Hepatocyte (in vitro differentiated cells): ENCODE results near the gene ABCB1. TPM values are rescaled to one million over a fixed set of nuclear protein-coding genes. Genes with fewer than 3 reads are reported as not detected.

ENCODE experiments used
- DNase-seq: peaks from one replicate; pipeline ENCODE4 v3.0.0-alpha.2; 2016; ENCODE audit warnings: low spot score
- H2AFZ ChIP-seq: fragments of 200-600 bp; sonication (generic); 2 replicates; pipeline ENCODE4 v1.6.0; 2016; ENCODE audit warnings: antibody characterized with exemption, mild to moderate bottlenecking
- H3K27ac ChIP-seq: fragments of 200-600 bp; sonication (generic); 2 replicates; pipeline ENCODE4 v1.5.1; 2016; ENCODE audit warnings: mild to moderate bottlenecking
- H3K27me3 ChIP-seq: fragments of 200-600 bp; sonication (generic); 2 replicates; pipeline ENCODE4 v1.6.1; 2016
- H3K36me3 ChIP-seq: fragments of 200-600 bp; sonication (generic); replicated peaks from 2 replicates; pipeline ENCODE4 v1.5.1; 2016; ENCODE audit warnings: low read depth; ENCODE audit not compliant: insufficient read depth
- H3K4me1 ChIP-seq: fragments of 200-600 bp; sonication (generic); 2 replicates; pipeline ENCODE4 v1.5.1; 2016; ENCODE audit warnings: mild to moderate bottlenecking, moderate library complexity; ENCODE audit not compliant: insufficient read depth
- H3K4me2 ChIP-seq: fragments of 200-600 bp; sonication (generic); 2 replicates; pipeline ENCODE4 v1.6.0; 2016
- H3K4me3 ChIP-seq: fragments of 200-600 bp; sonication (generic); 2 replicates; pipeline ENCODE4 v1.5.1; 2016; ENCODE audit warnings: mild to moderate bottlenecking
- H3K79me2 ChIP-seq: fragments of 200-600 bp; sonication (generic); 2 replicates; pipeline ENCODE4 v1.6.0; 2017; ENCODE audit warnings: mild to moderate bottlenecking
- H3K9me2 ChIP-seq: fragments of 200-600 bp; sonication (generic); replicated peaks from 2 replicates; pipeline ENCODE4 v1.6.0; 2017; ENCODE audit warnings: mild to moderate bottlenecking; ENCODE audit not compliant: insufficient read depth
- H3K9me3 ChIP-seq: fragments of 200-600 bp; sonication (generic); 2 replicates; pipeline ENCODE4 v1.5.1; 2016; ENCODE audit warnings: low read depth, mild to moderate bottlenecking
- H4K20me1 ChIP-seq: fragments of 200-600 bp; sonication (generic); 2 replicates; pipeline ENCODE4 v1.6.0; 2016; ENCODE audit warnings: mild to moderate bottlenecking; ENCODE audit not compliant: insufficient read depth, poor library complexity, severe bottlenecking
- CTCF ChIP-seq: fragments of 200-600 bp; sonication (generic); IDR thresholded peaks from 2 replicates; pipeline ENCODE4 v1.5.1; 2016; ENCODE audit warnings: antibody characterized with exemption, mild to moderate bottlenecking; ENCODE audit not compliant: poor library complexity
- EZH2 ChIP-seq: fragments of 200-600 bp; sonication (generic); IDR thresholded peaks from 2 replicates; pipeline ENCODE4 v1.6.1; 2016; ENCODE audit warnings: antibody characterized with exemption, mild to moderate bottlenecking, borderline replicate concordance
- EZH2phosphoT487 ChIP-seq: fragments of 200-600 bp; sonication (generic); IDR thresholded peaks from one replicate; pipeline ENCODE4 v1.6.1; 2018; ENCODE audit warnings: antibody characterized with exemption, mild to moderate bottlenecking, low read depth, moderate library complexity; ENCODE audit not compliant: unreplicated experiment, severe bottlenecking
- WGBS: methylation state at CpG from one replicate; pipeline ENCODE4 v1.1.6; 2016; ENCODE audit warnings: low lambda C conversion rate; ENCODE audit errors: missing lambda C conversion rate; 5-methylcytosine and 5-hydroxymethylcytosine counted together
- polyA plus RNA-seq: library from polyadenylated mRNA; unstranded; fragments of >200 nt; fragmentation: Nextera tagmentation; extraction: Ambion mirVana; gene quantifications from 2 replicates; pipeline ENCODE4 v1.2.1, GENCODE V29; 2016
- total RNA-seq: library from RNA; depleted of rRNA; stranded (reverse); fragments of >200 nt; gene quantifications from 2 replicates; pipeline ENCODE4 v1.2.3, GENCODE V29; 2014

ABCB1 gene
- total and polyA plus RNA-seq, 2 experiments from 2014 or later, result 7.9 to 20.0 TPM

DNA sequence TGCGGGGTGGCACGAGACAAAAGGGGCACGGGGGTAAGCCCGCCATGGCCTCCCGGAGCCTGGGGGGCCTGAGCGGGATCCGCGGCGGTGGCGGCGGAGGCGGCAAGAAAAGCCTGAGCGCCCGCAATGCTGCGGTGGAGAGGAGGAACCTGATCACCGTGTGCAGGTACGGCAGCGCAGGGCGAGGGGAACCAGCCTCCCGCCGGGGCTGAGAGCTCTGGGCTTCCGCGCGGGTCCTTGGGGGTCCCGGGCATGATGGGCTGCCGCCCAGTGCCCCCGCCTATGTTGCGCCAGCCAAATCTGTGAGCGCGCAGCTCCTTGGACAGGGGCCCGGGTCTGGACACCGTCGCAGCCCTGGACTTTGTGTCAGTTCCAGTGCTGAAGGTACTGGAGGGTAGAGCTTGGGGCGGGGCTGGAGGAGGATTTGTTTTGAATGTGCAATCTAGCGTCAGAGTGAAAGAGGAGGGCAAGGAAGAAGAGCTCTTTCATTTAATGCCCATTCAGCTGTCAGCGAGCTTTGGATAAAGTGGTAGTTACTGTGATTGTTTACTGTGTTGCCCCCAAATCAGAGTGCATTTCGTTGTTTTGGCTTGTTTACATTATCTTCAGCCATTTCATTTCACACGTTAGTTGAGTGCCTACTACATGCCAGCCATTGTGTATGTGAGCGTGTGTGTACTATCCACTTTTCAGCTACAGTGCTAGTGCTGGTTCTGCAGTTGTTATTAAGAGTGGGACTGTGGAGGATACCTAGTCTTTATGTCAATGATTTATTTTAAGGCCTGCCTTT lies 28.3 kb upstream of the ABCB1 start:
- Histone ChIP-seq H3K4me1 (no peaks in the 10 kb centered on the region), H3K9me3 (no peaks in the 10 kb centered on the region), H3K79me2 (no peaks in the 10 kb centered on the region), H3K27me3 (peaks cover 7% of the 10 kb centered on the region), H3K9me2 (no peaks in the 10 kb centered on the region), H3K4me2 (peak overlapping the region; percentile 96), H2AFZ (peak overlapping the region; percentile 90), H3K36me3 (no peaks in the 10 kb centered on the region), H3K4me3 (peak overlapping the region; percentile 63), H4K20me1 (no peaks in the 10 kb centered on the region), H3K27ac (no peak overlapping the region)
- DNase-seq, result peak; percentile 47
- WGBS, result 16% methylated on average over 21 of the region's 39 CpGs
- no peak for TF ChIP-seq CTCF

GRCh38 chr7:87627634-87627994 lies 26.9 kb upstream of the ABCB1 start:
- Histone ChIP-seq H3K36me3 (no peaks in the 10 kb centered on the region), H4K20me1 (no peaks in the 10 kb centered on the region), H3K27me3 (peaks cover 7% of the 10 kb centered on the region), H3K79me2 (no peaks in the 10 kb centered on the region), H3K4me2 (peak overlapping the region; percentile 96), H3K4me1 (no peaks in the 10 kb centered on the region), H3K9me2 (no peaks in the 10 kb centered on the region), H3K27ac (no peak overlapping the region), H3K4me3 (peak overlapping the region; percentile 63), H3K9me3 (no peaks in the 10 kb centered on the region), H2AFZ (peak overlapping the region; percentile 90)
- TF ChIP-seq EZH2phosphoT487 (no peak), EZH2 (no peak), CTCF (no peak)
- WGBS, result 2% methylated on average over 30 of the region's 30 CpGs
- DNase-seq, result no peak

DNA sequence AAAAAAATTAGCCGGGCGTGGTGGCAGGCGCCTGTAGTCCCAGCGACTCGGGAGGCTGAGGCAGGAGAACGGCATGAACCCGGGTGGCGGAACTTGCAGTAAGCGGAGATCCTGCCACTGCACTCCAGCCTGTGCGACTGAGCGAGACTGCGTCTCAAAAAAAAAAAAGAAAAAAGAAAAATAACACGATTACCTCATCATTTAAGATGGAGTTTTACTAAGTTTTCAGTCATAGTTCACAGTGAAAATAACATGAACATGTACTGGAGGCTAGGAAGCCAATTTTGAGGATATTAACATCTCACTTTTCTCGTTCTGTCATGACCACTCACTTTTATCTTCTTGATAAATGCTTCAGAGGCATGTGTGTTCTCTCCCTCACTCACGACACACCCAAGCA lies 24.4 kb upstream of the ABCB1 start:
- Histone ChIP-seq H3K27ac (no peak overlapping the region), H3K4me3 (no peak overlapping the region), H4K20me1 (no peaks in the 10 kb centered on the region), H3K4me2 (no peak overlapping the region), H3K9me2 (no peaks in the 10 kb centered on the region), H3K9me3 (no peaks in the 10 kb centered on the region), H3K36me3 (no peaks in the 10 kb centered on the region), H3K27me3 (peaks cover 7% of the 10 kb centered on the region), H2AFZ (no peak overlapping the region), H3K79me2 (no peaks in the 10 kb centered on the region), H3K4me1 (no peaks in the 10 kb centered on the region)
- no peak for TF ChIP-seq CTCF
- no peak for TF ChIP-seq EZH2
- TF ChIP-seq EZH2phosphoT487, result no peak
- 91% methylated on average over 15 of the region's 15 CpGs for WGBS
- no peak for DNase-seq
